Neural crest cell (in vitro differentiated cells): Measurements from ENCODE around the gene TEKT1. TPM values are rescaled to one million over a fixed set of nuclear protein-coding genes. Genes with fewer than 3 reads are reported as not detected.

ENCODE experiments used
- DNase-seq: peaks from one replicate; pipeline ENCODE4 v3.0.0; 2021; ENCODE audit warnings: low read depth, mixed read lengths, low spot score
- H3K27ac Mint-ChIP-seq: one replicate; pipeline ENCODE4 v1.8.0; 2021; ENCODE audit warnings: mild to moderate bottlenecking, mixed read lengths; ENCODE audit not compliant: unreplicated experiment
- H3K27me3 Mint-ChIP-seq: 2 replicates; pipeline ENCODE4 v1.8.0; 2021; ENCODE audit warnings: low read depth, mild to moderate bottlenecking, mixed read lengths
- H3K36me3 Mint-ChIP-seq: 2 replicates; pipeline ENCODE4 v1.8.0; 2021; ENCODE audit warnings: low read depth, mild to moderate bottlenecking, mixed read lengths
- H3K4me1 Mint-ChIP-seq: 2 replicates; pipeline ENCODE4 v1.8.0; 2021; ENCODE audit warnings: mixed read lengths
- H3K4me3 Mint-ChIP-seq: one replicate; pipeline ENCODE4 v1.8.0; 2021; ENCODE audit warnings: mild to moderate bottlenecking, mixed read lengths
- H3K9me3 Mint-ChIP-seq: 2 replicates; pipeline ENCODE4 v1.8.0; 2021; ENCODE audit warnings: mixed read lengths
- total RNA-seq: library from RNA; stranded (reverse); gene quantifications from 2 replicates; pipeline ENCODE4 v1.2.1, GENCODE V29; 2021
- TF ChIP-seq, protein P1 (sequence below): fragments of 200-600 bp; sonication (generic); conservative IDR thresholded peaks from 2 replicates; pipeline ENCODE4 v1.5.0; 2021; ENCODE audit warnings: antibody characterized with exemption, mild to moderate bottlenecking

The TEKT1 gene
- total RNA-seq, 1 donor from 2014 or later = not detected

- Mint-ChIP-seq H3K27ac (no peak overlapping the region), H3K4me3 (no peak overlapping the region), H3K36me3 (no peaks in the 10 kb centered on the region), H3K9me3 (peaks cover 6% of the 10 kb centered on the region), H3K27me3 (peaks cover 72% of the 10 kb centered on the region), H3K4me1 (no peaks in the 10 kb centered on the region)
- TF ChIP-seq, protein P1, sequence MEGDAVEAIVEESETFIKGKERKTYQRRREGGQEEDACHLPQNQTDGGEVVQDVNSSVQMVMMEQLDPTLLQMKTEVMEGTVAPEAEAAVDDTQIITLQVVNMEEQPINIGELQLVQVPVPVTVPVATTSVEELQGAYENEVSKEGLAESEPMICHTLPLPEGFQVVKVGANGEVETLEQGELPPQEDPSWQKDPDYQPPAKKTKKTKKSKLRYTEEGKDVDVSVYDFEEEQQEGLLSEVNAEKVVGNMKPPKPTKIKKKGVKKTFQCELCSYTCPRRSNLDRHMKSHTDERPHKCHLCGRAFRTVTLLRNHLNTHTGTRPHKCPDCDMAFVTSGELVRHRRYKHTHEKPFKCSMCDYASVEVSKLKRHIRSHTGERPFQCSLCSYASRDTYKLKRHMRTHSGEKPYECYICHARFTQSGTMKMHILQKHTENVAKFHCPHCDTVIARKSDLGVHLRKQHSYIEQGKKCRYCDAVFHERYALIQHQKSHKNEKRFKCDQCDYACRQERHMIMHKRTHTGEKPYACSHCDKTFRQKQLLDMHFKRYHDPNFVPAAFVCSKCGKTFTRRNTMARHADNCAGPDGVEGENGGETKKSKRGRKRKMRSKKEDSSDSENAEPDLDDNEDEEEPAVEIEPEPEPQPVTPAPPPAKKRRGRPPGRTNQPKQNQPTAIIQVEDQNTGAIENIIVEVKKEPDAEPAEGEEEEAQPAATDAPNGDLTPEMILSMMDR = no peak
- DNase-seq = no peak
Measured at GRCh38 chr17:6867849-6868248, 36.3 kb upstream of the TEKT1 start.

- H3K4me3 Mint-ChIP-seq = no peak overlapping the region
- H3K27ac Mint-ChIP-seq = no peak overlapping the region
Measured at GRCh38 chr17:6862825-6863224, 31.3 kb upstream of the TEKT1 start.

DNA sequence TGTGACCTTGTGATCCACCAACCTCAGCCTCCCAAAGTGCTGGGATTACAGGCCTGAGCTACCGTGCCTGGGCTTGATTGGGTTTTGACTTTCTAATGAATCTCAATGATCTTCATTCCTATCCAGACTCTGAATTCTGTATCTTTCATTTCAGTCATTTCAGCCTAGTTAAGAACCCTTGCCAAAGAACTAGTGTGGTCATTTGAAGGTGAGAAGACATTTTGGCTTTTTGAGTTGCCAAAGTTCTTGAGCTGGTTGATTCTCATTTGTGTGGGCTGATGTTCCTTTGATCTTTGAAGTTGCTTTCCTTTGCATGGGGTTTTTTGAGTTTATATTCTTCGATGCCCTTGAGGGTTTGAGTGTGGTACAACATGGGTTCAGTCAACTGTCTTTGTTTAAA lies 30.6 kb upstream of the TEKT1 start:
- Mint-ChIP-seq H3K27ac (no peak overlapping the region), H3K4me1 (no peaks in the 10 kb centered on the region), H3K9me3 (no peaks in the 10 kb centered on the region), H3K4me3 (no peak overlapping the region), H3K36me3 (no peaks in the 10 kb centered on the region), H3K27me3 (peaks cover 78% of the 10 kb centered on the region)
- TF ChIP-seq, protein P1 = no peak
- DNase-seq = no peak

More at GRCh38 chr17:6862825-6863224, 31.3 kb upstream of the TEKT1 start:
- DNase-seq = no peak
- TF ChIP-seq, protein P1 = no peak
- peaks cover 77% of the 10 kb centered on the region for H3K27me3 Mint-ChIP-seq
- H3K4me1 Mint-ChIP-seq = no peaks in the 10 kb centered on the region
- no peaks in the 10 kb centered on the region for H3K36me3 Mint-ChIP-seq
- no peaks in the 10 kb centered on the region for H3K9me3 Mint-ChIP-seq

GRCh38 chr17:6857904-6858303 lies 26.4 kb upstream of the TEKT1 start:
- DNase-seq = no peak
- Mint-ChIP-seq H3K9me3 (no peaks in the 10 kb centered on the region), H3K4me1 (no peaks in the 10 kb centered on the region), H3K27me3 (peaks cover 65% of the 10 kb centered on the region), H3K27ac (no peak overlapping the region), H3K36me3 (no peaks in the 10 kb centered on the region), H3K4me3 (no peak overlapping the region)
- TF ChIP-seq, protein P1 = no peak

DNA sequence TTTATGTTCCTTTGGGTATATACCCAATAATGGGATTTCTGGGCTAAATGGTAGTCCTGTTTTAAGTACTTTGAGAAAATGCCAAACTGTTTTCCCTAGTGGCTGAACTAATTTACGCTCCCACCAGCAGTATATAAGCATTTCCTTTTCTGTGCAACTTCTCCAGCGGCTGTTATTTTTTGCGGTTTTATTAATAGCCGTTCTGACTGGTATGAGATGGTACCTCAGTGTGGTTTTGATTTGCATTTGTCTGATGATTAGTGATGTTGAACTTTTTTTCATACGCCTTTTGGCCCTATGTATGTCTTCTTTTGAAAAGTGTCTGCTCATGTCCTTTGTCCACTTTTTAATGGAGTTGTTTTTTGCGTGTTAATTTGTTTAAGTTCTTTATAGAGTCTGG lies 25.8 kb upstream of the TEKT1 start:
- Mint-ChIP-seq H3K9me3 (no peaks in the 10 kb centered on the region), H3K27ac (no peak overlapping the region), H3K4me1 (no peaks in the 10 kb centered on the region), H3K4me3 (no peak overlapping the region), H3K36me3 (no peaks in the 10 kb centered on the region), H3K27me3 (peaks cover 63% of the 10 kb centered on the region)
- TF ChIP-seq, protein P1 = no peak
- no peak for DNase-seq

GRCh38 chr17:6856051-6856450 lies 24.5 kb upstream of the TEKT1 start:
- Mint-ChIP-seq H3K36me3 (no peaks in the 10 kb centered on the region), H3K4me1 (no peaks in the 10 kb centered on the region), H3K27me3 (peaks cover 61% of the 10 kb centered on the region), H3K27ac (no peak overlapping the region), H3K4me3 (no peak overlapping the region), H3K9me3 (no peaks in the 10 kb centered on the region)
- TF ChIP-seq, protein P1 = no peak
- DNase-seq = no peak
